ENCODE measurements around the gene VSIG4.

Gene VSIG4

GRCh38 chrX:66023385-66024091 is 16.3 kb downstream of the VSIG4 start:
- DNase-seq = no peak

- DNase-seq = peak; percentile 43
These were observed 17.1 kb downstream of the VSIG4 start for GRCh38 chrX:66022632-66023384.

GRCh38 chrX:66021765-66022631 is 17.9 kb downstream of the VSIG4 start:
- DNase-seq = peak; percentile 64

- peak; percentile 60 for DNase-seq
These were observed 18.5 kb downstream of the VSIG4 start for GRCh38 chrX:66021401-66021764.

- DNase-seq = peak; percentile 53
These were observed 19.1 kb downstream of the VSIG4 start for GRCh38 chrX:66020631-66021334.

GRCh38 chrX:66019974-66020373 is 19.9 kb downstream of the VSIG4 start:
- DNase-seq = no peak

- DNase-seq = no peak
These were observed 20.6 kb downstream of the VSIG4 start for GRCh38 chrX:66019310-66019652.

- peak; percentile 19 for DNase-seq
These were observed 21.1 kb downstream of the VSIG4 start for GRCh38 chrX:66018585-66019309.

GRCh38 chrX:66017659-66018170 is 22.2 kb downstream of the VSIG4 start:
- DNase-seq = no peak

- peak; percentile 21 for DNase-seq
These were observed 22.8 kb downstream of the VSIG4 start for GRCh38 chrX:66016905-66017658.

GRCh38 chrX:66015900-66016689 is 23.8 kb downstream of the VSIG4 start:
- no peak for DNase-seq

GRCh38 chrX:66015152-66015831 is 24.6 kb downstream of the VSIG4 start:
- DNase-seq = peak; percentile 95

- peak; percentile 46 for DNase-seq
These were observed 25.3 kb downstream of the VSIG4 start for GRCh38 chrX:66014556-66014955.

- DNase-seq = peak; percentile 40
These were observed 25.8 kb downstream of the VSIG4 start for GRCh38 chrX:66014084-66014483.

- peak; percentile 80 for DNase-seq
These were observed 26.6 kb downstream of the VSIG4 start for GRCh38 chrX:66013194-66013816.

- DNase-seq = peak; percentile 75
These were observed 27.8 kb downstream of the VSIG4 start for GRCh38 chrX:66012094-66012534.

- DNase-seq = no peak
These were observed 30.5 kb downstream of the VSIG4 start for GRCh38 chrX:66009231-66009845.

GRCh38 chrX:66008328-66008970 is 31.4 kb downstream of the VSIG4 start:
- DNase-seq = no peak
